ENCODE measurements around the gene DEK. TPM values are rescaled to one million over a fixed set of nuclear protein-coding genes. Genes with fewer than 3 reads are reported as not detected.

DEK gene
- total and polyA plus RNA-seq, 2 of the 13 experiments (the other 11 are each of a cell fraction or from before 2014, with no cell fraction given), result 53.2 to 276 TPM

- TF ChIP-seq ZNF20 (CRISPR knock-in tag; IDR thresholded peaks at IDR 0.05), result no peak
- TF ChIP-seq TFAP4 (IDR thresholded peaks at IDR 0.05; ENCODE audit: borderline replicate concordance, low read depth), result 0 out of 2 replicates have a peak, but pooled peaks have one; percentile 1
- TF ChIP-seq BHLHE40 (IDR thresholded peaks at IDR 0.05; ENCODE audit: low read length), result no peak
- TF ChIP-seq, protein P1, sequence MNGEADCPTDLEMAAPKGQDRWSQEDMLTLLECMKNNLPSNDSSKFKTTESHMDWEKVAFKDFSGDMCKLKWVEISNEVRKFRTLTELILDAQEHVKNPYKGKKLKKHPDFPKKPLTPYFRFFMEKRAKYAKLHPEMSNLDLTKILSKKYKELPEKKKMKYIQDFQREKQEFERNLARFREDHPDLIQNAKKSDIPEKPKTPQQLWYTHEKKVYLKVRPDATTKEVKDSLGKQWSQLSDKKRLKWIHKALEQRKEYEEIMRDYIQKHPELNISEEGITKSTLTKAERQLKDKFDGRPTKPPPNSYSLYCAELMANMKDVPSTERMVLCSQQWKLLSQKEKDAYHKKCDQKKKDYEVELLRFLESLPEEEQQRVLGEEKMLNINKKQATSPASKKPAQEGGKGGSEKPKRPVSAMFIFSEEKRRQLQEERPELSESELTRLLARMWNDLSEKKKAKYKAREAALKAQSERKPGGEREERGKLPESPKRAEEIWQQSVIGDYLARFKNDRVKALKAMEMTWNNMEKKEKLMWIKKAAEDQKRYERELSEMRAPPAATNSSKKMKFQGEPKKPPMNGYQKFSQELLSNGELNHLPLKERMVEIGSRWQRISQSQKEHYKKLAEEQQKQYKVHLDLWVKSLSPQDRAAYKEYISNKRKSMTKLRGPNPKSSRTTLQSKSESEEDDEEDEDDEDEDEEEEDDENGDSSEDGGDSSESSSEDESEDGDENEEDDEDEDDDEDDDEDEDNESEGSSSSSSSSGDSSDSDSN (CRISPR knock-in tag; IDR thresholded peaks at IDR 0.05), result peak; percentile 62; the same call in 1 of the 2 replicates
- no peak for TF ChIP-seq ZBTB40 (IDR thresholded peaks at IDR 0.05)
- peak; percentile 65; the same call in 1 of the 2 replicates for TF ChIP-seq ZBTB40 (CRISPR knock-in tag; IDR thresholded peaks at IDR 0.05)
- TF ChIP-seq TRIM24 (CRISPR knock-in tag; IDR thresholded peaks at IDR 0.05), result no peak
- TF ChIP-seq TSC22D2 (CRISPR knock-in tag; IDR thresholded peaks at IDR 0.05; ENCODE audit: borderline replicate concordance), result no peak; the same call in none of the 2 replicates
- TF ChIP-seq ZNF468 (CRISPR knock-in tag; IDR thresholded peaks at IDR 0.05), result 0 out of 2 replicates have a peak, but pooled peaks have one; percentile 49
- TF ChIP-seq ZNF562 (CRISPR knock-in tag; IDR thresholded peaks at IDR 0.05; ENCODE audit: borderline replicate concordance), result peak; percentile 49; the same call in 1 of the 2 replicates
- TF ChIP-seq ZNF850 (CRISPR knock-in tag; conservative IDR thresholded peaks at IDR 0.05), result no peak
- no peak for TF ChIP-seq ZNF296 (CRISPR knock-in tag; conservative IDR thresholded peaks at IDR 0.05)
- no peak for TF ChIP-seq PAWR (CRISPR knock-in tag; IDR thresholded peaks at IDR 0.05; ENCODE audit: borderline replicate concordance)
- TF ChIP-seq FOXK1 (CRISPR knock-in tag; IDR thresholded peaks at IDR 0.05; ENCODE audit: borderline replicate concordance, low read depth), result peak; percentile 65; the same call in 1 of the 2 replicates
- TF ChIP-seq ELK4 (CRISPR knock-in tag; IDR thresholded peaks at IDR 0.05; ENCODE audit: borderline replicate concordance), result no peak
Observed at GRCh38 chr6:18264219-18264922, at the start of gene DEK (continued).
